Stomach smooth muscle (tissue), 2 donors: ENCODE data around the gene DVL2.

Source experiments
- H3K27ac ChIP-seq: one replicate; pipeline ENCODE4 v1.7.0; 2013; ENCODE audit warnings: mild to moderate bottlenecking, low read length, inconsistent platforms
- H3K27me3 ChIP-seq, 2 donors: one replicate each; pipeline ENCODE4 v1.7.0; 2013; ENCODE audit warnings: low read length in 2 of 2; ENCODE audit not compliant: insufficient read depth in 2 of 2, control insufficient read depth in 1 of 2
- H3K36me3 ChIP-seq, 2 donors: one replicate each; pipeline ENCODE4 v1.7.0; 2013; ENCODE audit warnings: low read length in 2 of 2; ENCODE audit not compliant: control insufficient read depth in 2 of 2, insufficient read depth in 2 of 2
- H3K4me1 ChIP-seq: one replicate; pipeline ENCODE4 v1.7.0; 2013; ENCODE audit warnings: low read length; ENCODE audit not compliant: control insufficient read depth, insufficient read depth
- H3K4me3 ChIP-seq, 2 donors: one replicate each; pipeline ENCODE4 v1.7.0; 2013; ENCODE audit warnings: low read length in 2 of 2
- H3K9ac ChIP-seq, 2 donors: one replicate each; pipeline ENCODE4 v1.7.0; 2013; ENCODE audit warnings: low read length in 2 of 2, mild to moderate bottlenecking in 1 of 2
- H3K9me3 ChIP-seq, 2 donors: one replicate each; pipeline ENCODE4 v1.7.0; 2013; ENCODE audit warnings: low read length in 2 of 2; ENCODE audit not compliant: control insufficient read depth in 2 of 2
- donor health status: healthy.
- donor health status: Pancreatic carcinoma.

The DVL2 gene

GRCh38 chr17:7205561-7205960 is 28.8 kb downstream of the DVL2 start:
- Histone ChIP-seq H3K36me3 (peaks cover 9 to 17% of the 10 kb centered on the region in 2 donors), H3K9ac (peak overlapping the region; percentile 61 to 80), H3K27ac (peak overlapping the region; percentile 69), H3K27me3 (no peaks in the 10 kb centered on the region), H3K9me3 (no peaks in the 10 kb centered on the region), H3K4me3 (peak overlapping the region; percentile 68 to 82), H3K4me1 (peaks cover 18% of the 10 kb centered on the region)

- H3K36me3 ChIP-seq = peaks cover 9 to 17% of the 10 kb centered on the region in 2 donors
- H3K27me3 ChIP-seq = no peaks in the 10 kb centered on the region
- H3K27ac ChIP-seq = peak overlapping the region; percentile 69
- H3K9ac ChIP-seq = peak overlapping the region; percentile 61 to 80
- peak overlapping the region; percentile 68 to 82 for H3K4me3 ChIP-seq
- peaks cover 18% of the 10 kb centered on the region for H3K4me1 ChIP-seq
- no peaks in the 10 kb centered on the region for H3K9me3 ChIP-seq
Measured at GRCh38 chr17:7204828-7205461, 29.4 kb downstream of the DVL2 start.

- H3K9me3 ChIP-seq = no peaks in the 10 kb centered on the region
- peak overlapping the region in 1 of 2 donors; percentile 61 for H3K9ac ChIP-seq
- peaks cover 18% of the 10 kb centered on the region for H3K4me1 ChIP-seq
- peaks cover 9 to 17% of the 10 kb centered on the region in 2 donors for H3K36me3 ChIP-seq
- peak overlapping the region; percentile 68 to 82 for H3K4me3 ChIP-seq
- no peaks in the 10 kb centered on the region for H3K27me3 ChIP-seq
- peak overlapping the region; percentile 69 for H3K27ac ChIP-seq
Measured at GRCh38 chr17:7204336-7204735, 30.0 kb downstream of the DVL2 start.

GRCh38 chr17:7203391-7203790 is 30.9 kb downstream of the DVL2 start:
- H3K9me3 ChIP-seq = no peaks in the 10 kb centered on the region
- H3K4me1 ChIP-seq = peaks cover 18% of the 10 kb centered on the region
- H3K27me3 ChIP-seq = no peaks in the 10 kb centered on the region
- H3K27ac ChIP-seq = no peak overlapping the region
- H3K4me3 ChIP-seq = no peak overlapping the region
- peaks cover 9 to 17% of the 10 kb centered on the region in 2 donors for H3K36me3 ChIP-seq
- H3K9ac ChIP-seq = no peak overlapping the region

DNA sequence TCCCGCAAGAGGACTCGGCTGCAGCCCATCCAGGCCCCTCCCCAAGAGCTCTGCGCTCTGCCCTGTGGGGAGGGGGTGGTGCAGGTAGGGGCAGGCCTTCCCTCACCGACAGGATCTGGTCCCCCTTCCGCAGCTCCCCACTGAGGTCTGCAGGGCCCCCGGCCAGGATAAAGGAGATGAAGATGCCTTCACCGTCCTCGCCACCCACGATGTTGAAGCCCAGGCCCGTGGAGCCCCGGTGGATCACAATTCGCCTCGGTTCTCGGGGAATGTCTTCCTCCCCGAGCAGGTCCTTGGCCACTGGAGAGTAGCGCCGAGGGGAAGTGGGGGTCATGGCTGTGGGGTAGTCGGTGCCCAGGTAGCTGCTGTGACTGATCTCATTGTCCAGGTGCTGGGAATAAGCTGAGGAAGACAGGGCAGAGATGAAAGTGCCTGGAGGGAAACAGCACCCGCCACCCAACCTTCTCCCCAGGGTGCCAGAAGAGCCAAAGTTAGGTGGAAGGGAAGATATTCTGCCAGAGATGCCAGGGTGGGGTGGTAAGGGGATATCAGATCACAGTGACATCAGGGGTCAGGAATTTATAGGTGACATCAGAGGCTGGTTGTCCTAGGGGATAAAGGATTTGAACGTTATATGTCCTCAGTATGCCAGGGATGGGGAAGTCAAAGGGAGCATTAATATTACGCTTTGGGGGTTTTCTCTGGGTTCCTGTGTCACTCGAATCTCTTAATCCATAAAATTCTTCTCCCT is 37.5 kb downstream of the DVL2 start:
- H3K9ac ChIP-seq = no peak overlapping the region
- H3K9me3 ChIP-seq = no peaks in the 10 kb centered on the region
- H3K36me3 ChIP-seq = peaks cover 35 to 38% of the 10 kb centered on the region in 2 donors
- no peaks in the 10 kb centered on the region for H3K4me1 ChIP-seq
- no peaks in the 10 kb centered on the region for H3K27me3 ChIP-seq
- H3K4me3 ChIP-seq = no peak overlapping the region
- H3K27ac ChIP-seq = no peak overlapping the region

GRCh38 chr17:7195971-7196370 is 38.3 kb downstream of the DVL2 start:
- H3K9me3 ChIP-seq = no peaks in the 10 kb centered on the region
- H3K27me3 ChIP-seq = no peaks in the 10 kb centered on the region
- no peak overlapping the region for H3K27ac ChIP-seq
- peaks cover 35 to 38% of the 10 kb centered on the region in 2 donors for H3K36me3 ChIP-seq
- no peak overlapping the region for H3K9ac ChIP-seq
- no peak overlapping the region for H3K4me3 ChIP-seq
- H3K4me1 ChIP-seq = no peaks in the 10 kb centered on the region

DNA sequence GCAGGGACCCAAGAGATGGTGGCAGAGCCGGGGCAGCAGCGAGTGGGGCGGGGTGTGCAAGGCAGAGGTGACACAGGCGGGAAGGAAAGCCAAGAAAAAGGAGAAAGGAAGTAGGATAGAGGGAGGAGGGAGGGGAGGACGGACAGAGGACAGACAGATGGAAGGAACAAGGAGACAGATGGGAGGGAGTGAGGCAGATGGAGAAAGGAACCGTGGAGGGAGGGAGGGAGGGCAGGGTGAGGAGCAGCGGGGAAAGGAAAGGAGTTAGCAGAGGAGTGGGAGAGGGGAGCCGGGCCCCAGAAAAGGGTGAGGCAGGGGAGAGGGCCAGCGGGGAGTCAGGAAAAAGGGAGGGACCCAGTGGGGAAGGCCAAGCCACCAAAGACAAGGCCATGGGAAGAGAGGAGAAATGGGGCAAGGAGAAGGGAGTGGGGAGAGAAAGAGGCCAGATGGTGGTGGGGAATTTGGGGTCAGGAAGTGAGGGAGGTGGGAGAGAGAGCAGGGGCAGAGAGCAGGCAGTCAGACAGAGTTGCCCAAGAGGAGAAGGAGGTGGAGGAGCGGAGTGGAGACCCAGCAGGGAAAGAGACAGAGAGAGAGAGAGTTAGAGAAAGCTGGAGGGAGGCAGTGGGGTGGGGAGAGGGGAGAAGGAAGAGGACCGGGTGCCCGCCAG is 41.9 kb downstream of the DVL2 start:
- H3K36me3 ChIP-seq = peaks cover 35% of the 10 kb centered on the region in 2 donors
- H3K4me1 ChIP-seq = no peaks in the 10 kb centered on the region
- no peak overlapping the region for H3K27ac ChIP-seq
- H3K27me3 ChIP-seq = no peaks in the 10 kb centered on the region
- H3K9ac ChIP-seq = no peak overlapping the region
- H3K4me3 ChIP-seq = no peak overlapping the region
- no peaks in the 10 kb centered on the region for H3K9me3 ChIP-seq

DNA sequence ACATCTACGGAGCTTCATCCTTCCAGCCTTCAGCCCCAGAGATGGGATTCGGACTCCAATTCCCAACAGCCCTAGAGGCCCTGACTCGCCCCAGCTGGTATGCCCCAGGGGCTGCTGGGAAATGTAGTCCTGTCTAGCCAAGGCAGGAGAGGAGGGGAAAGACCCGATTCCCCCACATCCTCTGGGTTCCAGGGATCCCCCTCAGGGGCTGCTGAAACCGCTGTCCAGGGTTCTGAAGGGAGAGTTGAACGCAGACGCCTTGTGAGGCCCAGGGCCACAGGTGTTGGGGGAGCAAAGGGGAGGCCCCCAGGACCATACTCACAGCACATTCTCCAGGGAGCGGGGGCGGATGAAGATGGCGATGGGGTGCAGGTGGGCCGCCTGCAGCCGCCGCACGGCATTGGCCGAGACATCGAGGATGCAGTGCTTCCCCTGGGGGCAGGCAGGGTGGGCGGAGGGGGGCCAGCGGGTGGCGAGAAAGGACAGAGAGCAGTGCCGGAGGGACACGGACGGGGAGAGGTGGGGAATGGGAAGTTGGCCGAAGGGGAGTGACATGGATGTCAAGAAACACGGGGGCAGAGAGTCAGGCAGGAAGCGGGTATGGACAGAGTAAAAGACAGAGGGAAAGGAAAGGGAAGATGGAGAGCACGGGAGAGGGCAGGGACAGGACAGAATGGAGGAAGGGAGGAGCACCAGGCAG is 42.6 kb downstream of the DVL2 start:
- Histone ChIP-seq H3K36me3 (peaks cover 30% of the 10 kb centered on the region in 2 donors), H3K9me3 (no peaks in the 10 kb centered on the region), H3K4me3 (no peak overlapping the region), H3K4me1 (no peaks in the 10 kb centered on the region), H3K27ac (no peak overlapping the region), H3K27me3 (no peaks in the 10 kb centered on the region), H3K9ac (no peak overlapping the region)

GRCh38 chr17:7191069-7191468 is 43.2 kb downstream of the DVL2 start:
- no peak overlapping the region for H3K27ac ChIP-seq
- peaks cover 23 to 24% of the 10 kb centered on the region in 2 donors for H3K36me3 ChIP-seq

GRCh38 chr17:7190276-7190917 is 43.9 kb downstream of the DVL2 start:
- no peak overlapping the region for H3K27ac ChIP-seq
- H3K9ac ChIP-seq = no peak overlapping the region
- H3K9me3 ChIP-seq = no peaks in the 10 kb centered on the region
- no peak overlapping the region for H3K4me3 ChIP-seq
- peaks cover 3% of the 10 kb centered on the region for H3K4me1 ChIP-seq
- peaks cover 17 to 18% of the 10 kb centered on the region in 2 donors for H3K36me3 ChIP-seq
- H3K27me3 ChIP-seq = no peaks in the 10 kb centered on the region

More at GRCh38 chr17:7191069-7191468, 43.2 kb downstream of the DVL2 start:
- peaks cover 3% of the 10 kb centered on the region for H3K4me1 ChIP-seq
- no peak overlapping the region for H3K9ac ChIP-seq
- H3K27me3 ChIP-seq = no peaks in the 10 kb centered on the region
- no peaks in the 10 kb centered on the region for H3K9me3 ChIP-seq
- H3K4me3 ChIP-seq = no peak overlapping the region
